GM12891 (cell line): ENCODE data around the gene UFSP1.

Experiments
- PAX5 ChIP-seq: IDR thresholded peaks from 2 replicates; pipeline ENCODE4 v1.6.1; 2011; ENCODE audit warnings: low read length, moderate library complexity, mild to moderate bottlenecking; ENCODE audit not compliant: insufficient read depth, severe bottlenecking
- POLR2A ChIP-seq: IDR thresholded peaks from 2 replicates; pipeline ENCODE4 v1.6.1; 2011; ENCODE audit warnings: low read depth, low read length, control low read depth
- POLR2AphosphoS5 ChIP-seq: IDR thresholded peaks from 2 replicates; pipeline ENCODE4 v1.6.1; 2011; ENCODE audit warnings: low read depth, low read length, control low read depth
- POU2F2 ChIP-seq: IDR thresholded peaks from 2 replicates; pipeline ENCODE4 v1.6.1; 2011; ENCODE audit warnings: low read depth, mild to moderate bottlenecking, control low read depth, low read length, moderate library complexity
- SPI1 ChIP-seq: IDR thresholded peaks from 2 replicates; pipeline ENCODE4 v1.6.1; 2011; ENCODE audit warnings: low read depth, low read length, control low read depth
- TAF1 ChIP-seq: IDR thresholded peaks from 2 replicates; pipeline ENCODE4 v1.6.1; 2011; ENCODE audit warnings: low read depth, low read length, control low read depth

DNA sequence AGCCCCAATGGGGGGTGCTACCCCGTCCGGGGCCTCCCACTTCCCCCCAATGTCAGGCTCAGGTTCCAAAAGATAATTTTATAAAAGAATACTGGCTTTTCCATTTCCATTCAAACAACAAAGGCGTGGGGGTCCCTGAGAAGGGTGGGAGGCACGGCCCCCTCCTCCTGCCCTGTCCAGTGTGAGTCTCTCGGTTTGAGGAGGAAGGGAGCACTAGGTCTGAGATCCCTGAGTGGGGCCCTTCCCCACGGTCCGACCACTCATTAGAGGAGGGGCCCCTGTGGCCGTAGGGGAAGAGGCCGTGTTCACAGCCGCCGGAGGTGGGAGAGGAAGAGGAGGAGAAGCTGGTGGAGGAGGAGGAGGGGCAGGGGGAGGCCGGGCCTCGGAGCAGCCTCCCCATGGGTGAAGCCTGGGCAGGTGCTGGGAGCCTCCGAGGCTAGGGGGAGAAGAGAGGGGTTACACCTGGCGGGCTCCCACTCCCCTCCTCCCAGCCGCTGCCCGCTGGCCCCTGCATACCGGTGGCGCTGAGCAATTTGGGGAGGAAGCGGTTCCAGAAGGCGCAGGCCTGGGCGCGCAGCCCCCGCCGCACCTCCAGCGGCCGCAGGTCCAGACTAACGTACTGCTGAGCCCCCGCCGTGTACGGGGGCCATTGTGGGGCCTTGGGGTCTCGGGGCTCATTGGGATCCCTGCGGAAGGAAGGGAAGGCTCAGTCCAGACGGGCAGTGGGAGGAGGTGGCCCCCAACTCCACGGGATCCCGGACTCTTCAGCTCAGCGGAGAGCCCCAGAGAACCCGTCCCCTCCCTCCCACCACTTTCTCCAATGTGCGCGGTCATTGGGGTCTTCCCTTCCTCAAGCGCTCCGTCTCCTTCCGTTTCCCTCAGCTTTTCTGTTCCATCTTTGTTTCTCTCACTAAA lies 1.4 kb upstream of the UFSP1 start:
- TF ChIP-seq POLR2AphosphoS5 (no peak), POLR2A (no peak), TAF1 (no peak), SPI1 (no peak; the same call in 1 of the 2 replicates), POU2F2 (no peak), PAX5 (no peak)
